UCSD-AML1 (cell line): ENCODE results near the gene TRERF1.

Source experiments
- DNase-seq: peaks from one replicate; lab custom pipeline; 2025; ENCODE audit not compliant: unreplicated experiment; lab: John Stamatoyannopoulos, UW

Gene TRERF1

GRCh38 chr6:42257063-42257462 lies 194.7 kb downstream of the TRERF1 start:
- no peak for DNase-seq

GRCh38 chr6:42255050-42255449 lies 196.7 kb downstream of the TRERF1 start:
- DNase-seq = no peak

GRCh38 chr6:42254505-42254904 lies 197.2 kb downstream of the TRERF1 start:
- no peak for DNase-seq

DNA sequence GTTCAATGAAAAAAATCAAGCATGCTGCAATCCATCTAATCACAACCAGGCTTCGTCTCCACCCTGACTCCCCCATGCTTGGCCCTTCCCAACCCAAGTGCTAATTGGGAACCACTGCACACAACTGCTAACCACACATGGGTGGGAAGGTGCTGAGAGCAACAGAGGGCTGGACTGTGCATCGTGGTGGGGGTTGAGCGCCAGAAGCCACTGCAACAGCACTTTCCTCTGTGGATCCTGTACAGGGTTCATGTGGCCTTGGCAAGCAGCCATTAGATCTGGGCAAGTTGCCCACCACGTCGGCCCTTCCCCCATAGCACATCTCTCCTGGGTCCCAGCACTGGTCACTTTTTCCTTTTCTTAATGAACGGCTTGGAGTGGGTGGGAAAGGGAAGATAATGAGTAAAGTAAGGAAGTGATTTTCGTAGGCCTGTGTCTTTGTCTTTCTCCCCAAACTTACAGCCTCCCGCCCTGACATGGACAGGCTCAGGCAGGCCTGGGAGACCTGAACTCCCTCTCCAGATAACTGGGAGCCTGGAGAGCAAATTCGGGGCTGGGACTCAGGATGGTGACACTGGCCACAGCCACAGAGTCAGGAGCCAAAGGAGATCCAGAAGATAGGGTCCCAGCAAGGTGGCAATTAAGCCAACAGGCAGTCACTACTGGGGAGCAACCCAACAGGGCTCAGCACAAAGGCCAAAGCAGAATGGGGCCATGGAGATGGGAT lies 199.7 kb downstream of the TRERF1 start:
- DNase-seq = no peak

- no peak for DNase-seq
These were observed 200.2 kb downstream of the TRERF1 start for GRCh38 chr6:42251500-42251899.

DNA sequence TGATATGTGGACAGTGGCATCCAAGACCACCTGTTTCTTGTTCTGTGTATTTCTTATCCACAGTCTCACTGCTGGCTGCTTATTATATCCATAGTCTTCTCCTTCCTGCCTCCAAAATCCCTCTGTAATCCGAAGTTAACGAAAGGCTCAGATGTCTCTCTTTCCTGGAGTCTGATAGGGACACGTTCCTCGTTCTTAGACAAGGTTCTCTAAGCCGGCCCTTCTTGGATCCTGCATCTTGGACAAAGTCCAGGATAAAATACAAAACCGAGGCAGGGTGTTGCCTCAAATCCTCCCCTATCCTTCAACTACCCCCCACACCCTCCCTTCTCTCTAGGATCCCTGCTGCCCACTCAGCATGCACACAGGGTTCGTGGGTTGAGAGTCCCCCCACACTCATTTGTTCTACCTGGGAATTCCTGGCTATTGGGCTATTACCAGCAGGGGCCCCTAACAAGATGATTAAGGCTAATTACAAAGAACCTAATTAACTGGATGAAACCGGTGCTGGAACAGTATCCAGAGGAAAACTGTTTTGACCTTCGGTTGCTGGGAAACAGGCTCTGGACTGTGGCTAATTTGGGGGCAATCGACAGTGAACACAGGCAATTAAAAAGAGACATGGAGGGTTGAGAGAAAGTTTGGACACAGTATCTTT lies 201.3 kb downstream of the TRERF1 start:
- DNase-seq = no peak

GRCh38 chr6:42249279-42249678 lies 202.4 kb downstream of the TRERF1 start:
- DNase-seq = no peak

DNA sequence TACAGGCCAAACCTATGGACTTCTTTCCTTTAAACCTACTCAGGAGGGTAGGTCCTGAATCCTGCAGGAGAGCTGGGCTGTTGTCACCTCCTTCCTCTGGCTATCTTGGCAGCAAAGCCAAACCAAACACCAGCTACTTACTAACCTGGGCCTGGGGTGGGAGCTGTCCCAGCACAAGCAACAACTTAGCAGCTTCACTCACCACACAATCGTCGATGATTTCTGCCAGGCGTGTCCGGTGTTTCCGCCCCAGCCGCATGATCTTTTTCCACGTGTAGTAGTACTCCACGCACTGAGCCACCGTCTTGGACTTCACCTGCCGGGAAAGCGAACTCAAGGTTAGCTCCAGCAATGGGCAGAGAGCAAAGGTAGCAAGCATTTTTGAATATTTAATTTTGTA lies 208.7 kb downstream of the TRERF1 start:
- DNase-seq = no peak

DNA sequence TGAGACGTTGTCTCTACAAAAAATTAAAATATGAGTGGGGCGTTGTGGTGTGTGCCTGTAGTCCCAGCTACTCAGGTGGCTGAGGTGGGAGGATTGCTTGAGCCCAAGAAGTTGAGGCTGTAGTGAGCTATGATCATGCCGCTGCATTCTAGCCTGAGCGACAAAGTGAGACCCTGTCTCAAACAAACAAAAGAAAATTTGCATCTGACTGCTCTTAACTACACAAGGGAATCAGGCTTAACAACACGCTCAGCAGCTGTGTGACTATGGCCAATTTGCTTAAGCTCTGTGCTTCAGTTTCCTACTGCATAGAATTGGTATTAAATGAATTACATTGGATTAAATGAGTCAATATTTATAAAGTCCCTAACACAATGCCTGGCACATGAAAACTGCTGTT lies 209.8 kb downstream of the TRERF1 start:
- no peak for DNase-seq

- DNase-seq = no peak
These were observed 211.9 kb downstream of the TRERF1 start for GRCh38 chr6:42239736-42240375.

- no peak for DNase-seq
These were observed 212.4 kb downstream of the TRERF1 start for GRCh38 chr6:42239333-42239732.

- DNase-seq = no peak
These were observed 213.9 kb downstream of the TRERF1 start for GRCh38 chr6:42237857-42238256.

GRCh38 chr6:42236682-42237473 lies 214.8 kb downstream of the TRERF1 start:
- DNase-seq = no peak

GRCh38 chr6:42236030-42236429 lies 215.7 kb downstream of the TRERF1 start:
- DNase-seq = no peak

DNA sequence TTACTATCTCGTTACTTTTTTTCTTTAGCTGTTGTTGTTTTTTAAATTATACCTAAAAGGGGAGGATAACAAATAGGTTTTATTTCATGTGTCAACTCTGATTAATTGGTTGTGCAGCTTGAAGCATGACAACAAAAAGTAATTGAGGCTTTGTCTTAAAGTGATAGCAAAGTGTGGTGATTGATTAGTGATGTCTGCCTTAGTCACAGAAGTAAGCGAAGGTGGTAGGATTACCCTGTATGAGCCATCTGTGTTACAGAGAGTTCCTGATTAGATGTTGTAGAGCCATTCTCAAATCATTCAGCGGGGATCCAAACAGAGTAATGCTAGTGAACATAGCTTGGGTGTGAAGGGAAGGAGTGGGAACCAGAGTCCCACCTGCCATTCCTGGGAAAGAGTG lies 219.7 kb downstream of the TRERF1 start:
- DNase-seq = no peak

DNA sequence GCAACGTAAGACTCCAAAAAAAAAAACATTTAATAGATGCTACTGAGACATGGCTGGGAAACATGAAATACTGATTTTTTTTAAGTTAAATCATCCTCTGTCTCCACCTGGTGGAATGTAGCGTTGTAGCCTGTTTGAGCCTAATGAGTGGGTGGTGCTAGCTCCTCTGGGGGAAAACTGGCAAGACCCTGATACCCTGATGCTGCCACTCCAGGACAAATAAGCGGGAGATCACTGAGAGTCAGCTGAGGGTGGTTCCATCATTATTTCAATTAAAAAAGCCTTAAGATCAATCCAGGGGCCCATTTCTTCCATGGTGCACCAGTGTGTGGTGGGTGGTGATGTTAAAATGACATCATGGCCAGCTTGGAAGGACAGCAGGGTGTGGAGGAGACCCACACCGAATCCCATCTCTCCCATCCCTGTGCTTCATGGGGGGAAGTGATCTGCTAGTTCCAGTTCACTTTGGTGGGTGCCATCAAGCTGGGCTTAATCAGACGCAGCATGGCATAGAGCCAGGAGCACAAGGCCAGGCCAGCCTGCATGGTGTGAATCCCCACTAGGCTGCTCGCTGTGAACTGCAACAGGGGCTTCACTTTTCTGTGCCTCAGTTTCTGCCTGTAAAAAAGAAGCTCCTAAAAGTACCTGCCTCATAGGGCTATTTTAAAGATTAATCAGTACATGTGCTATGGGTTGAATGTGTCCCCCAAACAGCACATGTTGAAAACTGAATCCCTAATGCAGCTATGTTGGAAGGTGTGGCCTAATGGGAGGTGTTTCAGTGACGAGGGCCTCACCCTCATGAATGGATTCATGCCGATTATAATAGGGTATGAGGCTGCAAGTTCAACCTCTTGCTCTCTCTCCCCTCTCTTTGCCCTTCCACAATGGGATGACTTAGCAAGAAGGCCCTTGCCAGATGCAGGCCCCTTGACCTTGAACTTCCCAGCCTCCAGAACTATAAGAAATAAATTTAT lies 221.1 kb downstream of the TRERF1 start:
- no peak for DNase-seq

GRCh38 chr6:42229506-42230119 lies 222.1 kb downstream of the TRERF1 start:
- DNase-seq = no peak

- no peak for DNase-seq
These were observed 223.4 kb downstream of the TRERF1 start for GRCh38 chr6:42228305-42228704.

GRCh38 chr6:42227173-42227850 lies 224.4 kb downstream of the TRERF1 start:
- no peak for DNase-seq
